H9 (cell line): ENCODE results near the gene FARS2. TPM values are rescaled to one million over a fixed set of nuclear protein-coding genes. Genes with fewer than 3 reads are reported as not detected.

Source experiments
- DNase-seq: peaks from one replicate; pipeline ENCODE4 v3.0.0-alpha.2; 2017
- H2AFZ ChIP-seq: one replicate; pipeline ENCODE4 v1.6.1; 2013; ENCODE audit warnings: mild to moderate bottlenecking, low read length, control low read depth, moderate library complexity
- H2AK5ac ChIP-seq: 2 replicates; pipeline ENCODE4 v1.6.1; 2013; ENCODE audit warnings: low read length, control low read depth, mixed read lengths; ENCODE audit not compliant: insufficient read length
- H2BK120ac ChIP-seq: one replicate; pipeline ENCODE4 v1.6.1; 2013; ENCODE audit warnings: low read depth, mild to moderate bottlenecking, low read length, control low read depth, inconsistent platforms; ENCODE audit not compliant: poor library complexity, severe bottlenecking
- H2BK12ac ChIP-seq: 2 replicates; pipeline ENCODE4 v1.6.1; 2013; ENCODE audit warnings: low read length, control low read depth, mixed read lengths, low read depth; ENCODE audit not compliant: insufficient read length
- H2BK15ac ChIP-seq: 2 replicates; pipeline ENCODE4 v1.6.1; 2013; ENCODE audit warnings: low read depth, low read length, control low read depth
- H2BK20ac ChIP-seq: one replicate; pipeline ENCODE4 v1.6.1; 2013; ENCODE audit warnings: low read depth, mild to moderate bottlenecking, low read length, control low read depth, inconsistent platforms; ENCODE audit not compliant: poor library complexity, severe bottlenecking
- H2BK5ac ChIP-seq: 2 replicates; pipeline ENCODE4 v1.6.1; 2013; ENCODE audit warnings: low read length, control low read depth, mixed read lengths; ENCODE audit not compliant: insufficient read length
- H3K14ac ChIP-seq: 2 replicates; pipeline ENCODE4 v1.6.1; 2013; ENCODE audit warnings: low read length, control low read depth; ENCODE audit not compliant: insufficient read depth
- H3K18ac ChIP-seq: 2 replicates; pipeline ENCODE4 v1.6.1; 2013; ENCODE audit warnings: low read depth, mild to moderate bottlenecking, mixed read lengths, low read length, control low read depth; ENCODE audit not compliant: insufficient read length
- H3K23ac ChIP-seq: 2 replicates; pipeline ENCODE4 v1.6.1; 2013; ENCODE audit warnings: low read length, control low read depth, mixed read lengths, low read depth; ENCODE audit not compliant: insufficient read length
- H3K23me2 ChIP-seq: 2 replicates; pipeline ENCODE4 v1.6.1; 2013; ENCODE audit warnings: low read depth, mild to moderate bottlenecking, mixed read lengths, low read length, control low read depth; ENCODE audit not compliant: insufficient read length, poor library complexity, severe bottlenecking
- H3K27ac ChIP-seq: 2 replicates; pipeline ENCODE4 v1.5.1; 2013; ENCODE audit warnings: low read length, control low read depth, mixed read lengths, low read depth; ENCODE audit not compliant: insufficient read length
- H3K27me3 ChIP-seq: 2 replicates; pipeline ENCODE4 v1.6.1; 2013; ENCODE audit warnings: low read length, control low read depth, inconsistent platforms; ENCODE audit not compliant: insufficient read depth
- H3K4ac ChIP-seq: 2 replicates; pipeline ENCODE4 v1.6.1; 2013; ENCODE audit warnings: low read depth, mild to moderate bottlenecking, control low read depth, inconsistent platforms, low read length, moderate library complexity
- H3K4me1 ChIP-seq: 2 replicates; pipeline ENCODE4 v1.6.1; 2013; ENCODE audit warnings: low read length, control low read depth, inconsistent platforms; ENCODE audit not compliant: insufficient read depth
- H3K4me2 ChIP-seq: 2 replicates; pipeline ENCODE4 v1.6.1; 2013; ENCODE audit warnings: low read length, control low read depth, mixed read lengths; ENCODE audit not compliant: insufficient read length, insufficient read depth
- H3K56ac ChIP-seq: 2 replicates; pipeline ENCODE4 v1.6.1; 2013; ENCODE audit warnings: low read depth, mild to moderate bottlenecking, mixed read lengths, low read length, control low read depth; ENCODE audit not compliant: insufficient read length
- H3K79me1 ChIP-seq: 2 replicates; pipeline ENCODE4 v1.6.1; 2013; ENCODE audit warnings: low read depth, mild to moderate bottlenecking, moderate library complexity, low read length, control low read depth, inconsistent platforms; ENCODE audit not compliant: insufficient read depth, poor library complexity, severe bottlenecking
- H3K79me2 ChIP-seq: 2 replicates; pipeline ENCODE4 v1.6.1; 2013; ENCODE audit warnings: low read length, control low read depth, inconsistent platforms; ENCODE audit not compliant: insufficient read depth
- H3K9ac ChIP-seq: 2 replicates; pipeline ENCODE4 v1.6.1; 2013; ENCODE audit warnings: low read length, control low read depth, mixed read lengths; ENCODE audit not compliant: insufficient read length; ENCODE audit errors: extremely low read depth
- H3K9me3 ChIP-seq: one replicate; pipeline ENCODE4 v1.6.1; 2013; ENCODE audit warnings: low read depth, low read length, inconsistent platforms; ENCODE audit not compliant: control insufficient read depth
- H3T11ph ChIP-seq: one replicate; pipeline ENCODE4 v1.6.1; 2013; ENCODE audit warnings: mild to moderate bottlenecking, low read length, control low read depth, inconsistent platforms
- H4K20me1 ChIP-seq: one replicate; pipeline ENCODE4 v1.6.1; 2013; ENCODE audit not compliant: control insufficient read depth, insufficient read length, insufficient read depth
- H4K5ac ChIP-seq: 2 replicates; pipeline ENCODE4 v1.6.1; 2013; ENCODE audit warnings: low read depth, mild to moderate bottlenecking, mixed read lengths, low read length, control low read depth; ENCODE audit not compliant: insufficient read length
- H4K8ac ChIP-seq: replicated peaks from 2 replicates; pipeline ENCODE4 v1.6.1; 2013; ENCODE audit warnings: low read length, control low read depth, mixed read lengths, low read depth; ENCODE audit not compliant: insufficient read length
- H4K91ac ChIP-seq: 2 replicates; pipeline ENCODE4 v1.6.1; 2013; ENCODE audit warnings: low read depth, mild to moderate bottlenecking, moderate library complexity, mixed read lengths, low read length, control low read depth; ENCODE audit not compliant: insufficient read length
- H3K27ac Mint-ChIP-seq, 3 experiments: 2 replicates in 2 of 3; 3 replicates in 1 of 3; pipeline ENCODE4 v1.8.0; 2020 to 2021; ENCODE audit warnings: mixed read lengths in 3 of 3, mild to moderate bottlenecking in 1 of 3, moderate library complexity in 1 of 3
- H3K27me3 Mint-ChIP-seq: 2 replicates; pipeline ENCODE4 v1.8.0; 2021; ENCODE audit warnings: low read depth, mild to moderate bottlenecking, moderate library complexity, mixed read lengths
- H3K36me3 Mint-ChIP-seq, 3 experiments: 2 replicates in 2 of 3; 3 replicates in 1 of 3; pipeline ENCODE4 v1.8.0; 2020 to 2021; ENCODE audit warnings: low read depth in 3 of 3, mixed read lengths in 3 of 3; ENCODE audit not compliant: insufficient read depth in 1 of 3
- H3K4me1 Mint-ChIP-seq, 2 experiments: 2 replicates each; pipeline ENCODE4 v1.8.0; 2020; ENCODE audit warnings: mixed read lengths in 2 of 2
- H3K4me3 Mint-ChIP-seq, 2 experiments: 2 replicates in 1 of 2; 3 replicates in 1 of 2; pipeline ENCODE4 v1.8.0; 2020 to 2021; ENCODE audit warnings: mild to moderate bottlenecking in 2 of 2, mixed read lengths in 2 of 2, moderate library complexity in 1 of 2
- H3K9me3 Mint-ChIP-seq, 2 experiments: 2 replicates in 1 of 2; 3 replicates in 1 of 2; pipeline ENCODE4 v1.8.0; 2020; ENCODE audit warnings: mild to moderate bottlenecking in 2 of 2, mixed read lengths in 2 of 2, moderate library complexity in 1 of 2
- CTCF ChIP-seq: fragments of 200-600 bp; sonication (generic); conservative IDR thresholded peaks from 3 replicates; pipeline ENCODE4 v1.8.0; 2021; ENCODE audit warnings: antibody characterized with exemption, mild to moderate bottlenecking
- WGBS: extraction: QIAGEN DNeasy Blood & Tissue Kit; methylation state at CpG from one replicate; pipeline ENCODE4 v1.1.7; 2013; ENCODE audit warnings: missing lambda C conversion rate, low lambda C conversion rate, mixed read lengths; ENCODE audit not compliant: insufficient read length; ENCODE audit errors: extremely low coverage; 5-methylcytosine and 5-hydroxymethylcytosine counted together
- total RNA-seq: library from RNA; stranded (reverse); gene quantifications from 2 replicates; pipeline ENCODE4 v1.2.1, GENCODE V29; 2021

Gene FARS2
- total RNA-seq, 1 experiment from 2014 or later = 8.5 TPM

GRCh38 chr6:5624256-5624655 lies 362.9 kb downstream of the FARS2 start:
- no peaks in the 10 kb centered on the region for H3K9me3 ChIP-seq
- H2AFZ ChIP-seq = no peak overlapping the region
- H2BK20ac ChIP-seq = no peak overlapping the region
- no peaks in the 10 kb centered on the region for H3K27me3 ChIP-seq
- no peak overlapping the region for H4K8ac ChIP-seq
- H3K23ac ChIP-seq = no peak overlapping the region
- H3K36me3 Mint-ChIP-seq = no peaks in the 10 kb centered on the region
- H3K27ac ChIP-seq = no peak overlapping the region
- H3K4ac ChIP-seq = no peak overlapping the region
- no peaks in the 10 kb centered on the region for H3K9me3 Mint-ChIP-seq
- H4K91ac ChIP-seq = no peak overlapping the region
- H3K79me2 ChIP-seq = no peaks in the 10 kb centered on the region
- H3K23me2 ChIP-seq = no peaks in the 10 kb centered on the region
- H2BK5ac ChIP-seq = no peak overlapping the region
- no peak overlapping the region for H3K4me2 ChIP-seq
- no CpG with 5 or more reads among the region's 6 CpGs for WGBS
- H3K18ac ChIP-seq = no peak overlapping the region
- H3K14ac ChIP-seq = no peak overlapping the region
- H2BK12ac ChIP-seq = no peak overlapping the region
- H2AK5ac ChIP-seq = no peak overlapping the region
- H3K4me1 Mint-ChIP-seq = peaks cover 16 to 19% of the 10 kb centered on the region in 2 experiments
- H4K20me1 ChIP-seq = no peaks in the 10 kb centered on the region
- H3K4me1 ChIP-seq = no peaks in the 10 kb centered on the region; the same call in 1 of the 2 replicates
- H3K56ac ChIP-seq = no peak overlapping the region
- H3K79me1 ChIP-seq = no peaks in the 10 kb centered on the region
- no peak overlapping the region for H4K5ac ChIP-seq
- H3K9ac ChIP-seq = no peak overlapping the region
- no peak overlapping the region for H2BK15ac ChIP-seq
- H3T11ph ChIP-seq = no peak overlapping the region
- H3K27me3 Mint-ChIP-seq = no peaks in the 10 kb centered on the region
- no peak overlapping the region for H3K27ac Mint-ChIP-seq
- no peak overlapping the region for H3K4me3 Mint-ChIP-seq
- no peak overlapping the region for H2BK120ac ChIP-seq
- TF ChIP-seq CTCF = no peak
- no peak for DNase-seq
